ENCODE measurements around the gene C16orf78.

Gene C16orf78

GRCh38 chr16:49340466-49340865 is 33.1 kb upstream of the C16orf78 start:
- H3K4me1 ChIP-seq (ENCODE audit: control insufficient read depth, insufficient read depth, low read length), result no peaks in the 10 kb centered on the region
- no peaks in the 10 kb centered on the region for H3K36me3 ChIP-seq (ENCODE audit: control insufficient read depth, insufficient read depth, low read length)
- no peak overlapping the region for H3K4me3 ChIP-seq (ENCODE audit: low read depth, low read length)
- H3K9ac ChIP-seq (ENCODE audit: low read depth, low read length), result no peak overlapping the region
- H3K27me3 ChIP-seq (ENCODE audit: control insufficient read depth, insufficient read depth, low read length), result no peaks in the 10 kb centered on the region
- no peaks in the 10 kb centered on the region for H3K9me3 ChIP-seq (ENCODE audit: control insufficient read depth, insufficient read depth, low read length)

GRCh38 chr16:49341706-49342105 is 31.9 kb upstream of the C16orf78 start:
- Histone ChIP-seq H3K27me3 (ENCODE audit: control insufficient read depth, insufficient read depth, low read length) (peaks cover 1% of the 10 kb centered on the region), H3K9me3 (ENCODE audit: control insufficient read depth, insufficient read depth, low read length) (no peaks in the 10 kb centered on the region), H3K9ac (ENCODE audit: low read depth, low read length) (no peak overlapping the region), H3K4me1 (ENCODE audit: control insufficient read depth, insufficient read depth, low read length) (no peaks in the 10 kb centered on the region), H3K4me3 (ENCODE audit: low read depth, low read length) (no peak overlapping the region), H3K36me3 (ENCODE audit: control insufficient read depth, insufficient read depth, low read length) (no peaks in the 10 kb centered on the region)

- Histone ChIP-seq H3K27me3 (ENCODE audit: control insufficient read depth, insufficient read depth, low read length) (peaks cover 4% of the 10 kb centered on the region), H3K4me3 (ENCODE audit: low read depth, low read length) (no peak overlapping the region), H3K9ac (ENCODE audit: low read depth, low read length) (no peak overlapping the region), H3K9me3 (ENCODE audit: control insufficient read depth, insufficient read depth, low read length) (no peaks in the 10 kb centered on the region), H3K36me3 (ENCODE audit: control insufficient read depth, insufficient read depth, low read length) (no peaks in the 10 kb centered on the region), H3K4me1 (ENCODE audit: control insufficient read depth, insufficient read depth, low read length) (no peaks in the 10 kb centered on the region)
Observed at GRCh38 chr16:49342336-49343265, 31.0 kb upstream of the C16orf78 start.

- Histone ChIP-seq H3K36me3 (ENCODE audit: control insufficient read depth, insufficient read depth, low read length) (no peaks in the 10 kb centered on the region), H3K4me3 (ENCODE audit: low read depth, low read length) (no peak overlapping the region), H3K9me3 (ENCODE audit: control insufficient read depth, insufficient read depth, low read length) (no peaks in the 10 kb centered on the region), H3K4me1 (ENCODE audit: control insufficient read depth, insufficient read depth, low read length) (no peaks in the 10 kb centered on the region), H3K27me3 (ENCODE audit: control insufficient read depth, insufficient read depth, low read length) (peaks cover 4% of the 10 kb centered on the region), H3K9ac (ENCODE audit: low read depth, low read length) (no peak overlapping the region)
Observed at GRCh38 chr16:49343291-49343690, 30.3 kb upstream of the C16orf78 start.

- no peaks in the 10 kb centered on the region for H3K9me3 ChIP-seq (ENCODE audit: control insufficient read depth, insufficient read depth, low read length)
- H3K9ac ChIP-seq (ENCODE audit: low read depth, low read length), result no peak overlapping the region
- no peaks in the 10 kb centered on the region for H3K4me1 ChIP-seq (ENCODE audit: control insufficient read depth, insufficient read depth, low read length)
- H3K36me3 ChIP-seq (ENCODE audit: control insufficient read depth, insufficient read depth, low read length), result no peaks in the 10 kb centered on the region
- H3K27me3 ChIP-seq (ENCODE audit: control insufficient read depth, insufficient read depth, low read length), result peaks cover 4% of the 10 kb centered on the region
- no peak overlapping the region for H3K4me3 ChIP-seq (ENCODE audit: low read depth, low read length)
Observed at GRCh38 chr16:49344401-49344800, 29.2 kb upstream of the C16orf78 start.

- no peak overlapping the region for H3K4me3 ChIP-seq (ENCODE audit: low read depth, low read length)
- H3K36me3 ChIP-seq (ENCODE audit: control insufficient read depth, insufficient read depth, low read length), result no peaks in the 10 kb centered on the region
- H3K9ac ChIP-seq (ENCODE audit: low read depth, low read length), result no peak overlapping the region
- H3K9me3 ChIP-seq (ENCODE audit: control insufficient read depth, insufficient read depth, low read length), result no peaks in the 10 kb centered on the region
- peaks cover 4% of the 10 kb centered on the region for H3K27me3 ChIP-seq (ENCODE audit: control insufficient read depth, insufficient read depth, low read length)
- no peaks in the 10 kb centered on the region for H3K4me1 ChIP-seq (ENCODE audit: control insufficient read depth, insufficient read depth, low read length)
Observed at GRCh38 chr16:49345829-49346228, 27.8 kb upstream of the C16orf78 start.

GRCh38 chr16:49346459-49346858 is 27.1 kb upstream of the C16orf78 start:
- Histone ChIP-seq H3K9me3 (ENCODE audit: control insufficient read depth, insufficient read depth, low read length) (no peaks in the 10 kb centered on the region), H3K36me3 (ENCODE audit: control insufficient read depth, insufficient read depth, low read length) (no peaks in the 10 kb centered on the region), H3K4me3 (ENCODE audit: low read depth, low read length) (no peak overlapping the region), H3K4me1 (ENCODE audit: control insufficient read depth, insufficient read depth, low read length) (no peaks in the 10 kb centered on the region), H3K27me3 (ENCODE audit: control insufficient read depth, insufficient read depth, low read length) (peaks cover 4% of the 10 kb centered on the region), H3K9ac (ENCODE audit: low read depth, low read length) (no peak overlapping the region)

- Histone ChIP-seq H3K4me3 (ENCODE audit: low read depth, low read length) (no peak overlapping the region), H3K9ac (ENCODE audit: low read depth, low read length) (no peak overlapping the region), H3K9me3 (ENCODE audit: control insufficient read depth, insufficient read depth, low read length) (no peaks in the 10 kb centered on the region), H3K4me1 (ENCODE audit: control insufficient read depth, insufficient read depth, low read length) (no peaks in the 10 kb centered on the region), H3K36me3 (ENCODE audit: control insufficient read depth, insufficient read depth, low read length) (no peaks in the 10 kb centered on the region), H3K27me3 (ENCODE audit: control insufficient read depth, insufficient read depth, low read length) (peaks cover 4% of the 10 kb centered on the region)
Observed at GRCh38 chr16:49347476-49347875, 26.1 kb upstream of the C16orf78 start.

GRCh38 chr16:49348408-49349176 is 25.0 kb upstream of the C16orf78 start:
- Histone ChIP-seq H3K4me1 (ENCODE audit: control insufficient read depth, insufficient read depth, low read length) (no peaks in the 10 kb centered on the region), H3K9ac (ENCODE audit: low read depth, low read length) (no peak overlapping the region), H3K4me3 (ENCODE audit: low read depth, low read length) (no peak overlapping the region), H3K36me3 (ENCODE audit: control insufficient read depth, insufficient read depth, low read length) (no peaks in the 10 kb centered on the region), H3K27me3 (ENCODE audit: control insufficient read depth, insufficient read depth, low read length) (peaks cover 4% of the 10 kb centered on the region), H3K9me3 (ENCODE audit: control insufficient read depth, insufficient read depth, low read length) (no peaks in the 10 kb centered on the region)

- Histone ChIP-seq H3K9me3 (ENCODE audit: control insufficient read depth, insufficient read depth, low read length) (no peaks in the 10 kb centered on the region), H3K9ac (ENCODE audit: low read depth, low read length) (no peak overlapping the region), H3K4me1 (ENCODE audit: control insufficient read depth, insufficient read depth, low read length) (no peaks in the 10 kb centered on the region), H3K4me3 (ENCODE audit: low read depth, low read length) (no peak overlapping the region), H3K27me3 (ENCODE audit: control insufficient read depth, insufficient read depth, low read length) (peaks cover 4% of the 10 kb centered on the region), H3K36me3 (ENCODE audit: control insufficient read depth, insufficient read depth, low read length) (no peaks in the 10 kb centered on the region)
Observed at GRCh38 chr16:49349446-49350168, 24.0 kb upstream of the C16orf78 start.

- H3K4me3 ChIP-seq (ENCODE audit: low read depth, low read length), result no peak overlapping the region
- no peaks in the 10 kb centered on the region for H3K4me1 ChIP-seq (ENCODE audit: control insufficient read depth, insufficient read depth, low read length)
- no peak overlapping the region for H3K9ac ChIP-seq (ENCODE audit: low read depth, low read length)
- no peaks in the 10 kb centered on the region for H3K36me3 ChIP-seq (ENCODE audit: control insufficient read depth, insufficient read depth, low read length)
- peaks cover 4% of the 10 kb centered on the region for H3K27me3 ChIP-seq (ENCODE audit: control insufficient read depth, insufficient read depth, low read length)
- H3K9me3 ChIP-seq (ENCODE audit: control insufficient read depth, insufficient read depth, low read length), result no peaks in the 10 kb centered on the region
Observed at GRCh38 chr16:49350265-49351095, 23.1 kb upstream of the C16orf78 start.

Data from iPS-15b (cell line).